WTC11 (cell line): ENCODE measurements around the gene CEACAM18. TPM values are rescaled to one million over a fixed set of nuclear protein-coding genes. Genes with fewer than 3 reads are reported as not detected.

Experiments used
- ATAC-seq: fragments of 200-7000 bp; cut with Tn5 transposase; 2 replicates; pipeline ENCODE4 v1.10.0; 2021; ENCODE audit warnings: mild to moderate bottlenecking, moderate library complexity
- CTCF ChIA-PET: fragments of 300-600 bp; sonication (Branson Sonifier 250); formaldehyde crosslinking; loops from one replicate; lab custom pipeline; 2021; ENCODE audit warnings: antibody characterized with exemption; lab: Charles Lee
- POLR2A ChIA-PET: fragments of 350-600 bp; sonication (Branson Sonifier 250); formaldehyde crosslinking; loops from one replicate; lab custom pipeline; 2021; ENCODE audit warnings: antibody characterized with exemption; lab: Charles Lee
- DNase-seq: peaks from one replicate; pipeline ENCODE4 v3.0.0; 2021; ENCODE audit warnings: low spot score
- H3K27ac Mint-ChIP-seq: 2 replicates; pipeline ENCODE4 v1.8.0; 2021; ENCODE audit warnings: mixed read lengths
- H3K27me3 Mint-ChIP-seq: 2 replicates; pipeline ENCODE4 v1.8.0; 2021; ENCODE audit warnings: low read depth, mild to moderate bottlenecking, moderate library complexity, mixed read lengths
- H3K36me3 Mint-ChIP-seq: 2 replicates; pipeline ENCODE4 v1.8.0; 2021; ENCODE audit warnings: mixed read lengths
- H3K4me1 Mint-ChIP-seq: 2 replicates; pipeline ENCODE4 v1.8.0; 2022; ENCODE audit warnings: mixed read lengths
- H3K4me3 Mint-ChIP-seq: 2 replicates; pipeline ENCODE4 v1.8.0; 2021; ENCODE audit warnings: mild to moderate bottlenecking, moderate library complexity, mixed read lengths
- H3K9me3 Mint-ChIP-seq: 2 replicates; pipeline ENCODE4 v1.8.0; 2021; ENCODE audit warnings: mixed read lengths
- ATF2 ChIP-seq: sonication (generic); formaldehyde crosslinking; IDR thresholded peaks from 2 replicates; pipeline ENCODE4 v1.8.1; 2022; ENCODE audit warnings: low read depth, missing genetic modification reagents, borderline replicate concordance
- CBFB ChIP-seq: sonication (generic); formaldehyde crosslinking; IDR thresholded peaks from 2 replicates; pipeline ENCODE4 v1.8.1; 2022; ENCODE audit warnings: mild to moderate bottlenecking, low read depth, missing genetic modification reagents
- CREB1 ChIP-seq: sonication (generic); formaldehyde crosslinking; IDR thresholded peaks from 2 replicates; pipeline ENCODE4 v1.8.0; 2023; ENCODE audit warnings: mild to moderate bottlenecking, missing genetic modification reagents
- E2F4 ChIP-seq: sonication (generic); formaldehyde crosslinking; IDR thresholded peaks from 2 replicates; pipeline ENCODE4 v1.8.1; 2022; ENCODE audit warnings: low read depth, mild to moderate bottlenecking, moderate library complexity, missing genetic modification reagents, borderline replicate concordance
- EMX1 ChIP-seq: fragments of 250-450 bp; sonication (Bioruptor Pico); IDR thresholded peaks from 2 replicates; pipeline ENCODE4 v1.8.0; 2021; ENCODE audit warnings: mild to moderate bottlenecking
- FOXK1 ChIP-seq: sonication (generic); formaldehyde crosslinking; IDR thresholded peaks from 2 replicates; pipeline ENCODE4 v1.8.0; 2022; ENCODE audit warnings: mild to moderate bottlenecking, moderate library complexity, missing genetic modification reagents
- GABPB1 ChIP-seq: sonication (generic); formaldehyde crosslinking; IDR thresholded peaks from 2 replicates; pipeline ENCODE4 v1.8.1; 2023; ENCODE audit warnings: mild to moderate bottlenecking, missing genetic modification reagents
- IRF1 ChIP-seq: sonication (generic); formaldehyde crosslinking; IDR thresholded peaks from 2 replicates; pipeline ENCODE4 v1.8.0; 2023; ENCODE audit warnings: missing genetic modification reagents
- JUN ChIP-seq: sonication (generic); formaldehyde crosslinking; IDR thresholded peaks from 2 replicates; pipeline ENCODE4 v1.8.0; 2023; ENCODE audit warnings: mild to moderate bottlenecking, missing genetic modification reagents
- MYBL2 ChIP-seq: sonication (generic); formaldehyde crosslinking; IDR thresholded peaks from 2 replicates; pipeline ENCODE4 v1.8.1; 2023; ENCODE audit warnings: mild to moderate bottlenecking, moderate library complexity, missing genetic modification reagents
- NFE2L1 ChIP-seq: sonication (generic); formaldehyde crosslinking; IDR thresholded peaks from 2 replicates; pipeline ENCODE4 v1.8.1; 2023; ENCODE audit warnings: missing genetic modification reagents
- OVOL2 ChIP-seq: fragments of 250-450 bp; sonication (Bioruptor Pico); IDR thresholded peaks from 2 replicates; pipeline ENCODE4 v1.9.0; 2021; ENCODE audit warnings: mild to moderate bottlenecking, borderline replicate concordance
- RELA ChIP-seq: sonication (generic); formaldehyde crosslinking; IDR thresholded peaks from 2 replicates; pipeline ENCODE4 v1.8.1; 2022; ENCODE audit warnings: missing genetic modification reagents, mild to moderate bottlenecking, borderline replicate concordance
- SMAD4 ChIP-seq: sonication (generic); formaldehyde crosslinking; IDR thresholded peaks from 2 replicates; pipeline ENCODE4 v1.8.0; 2022; ENCODE audit warnings: mild to moderate bottlenecking, missing genetic modification reagents
- SOX15 ChIP-seq: fragments of 250-450 bp; sonication (Bioruptor Pico); IDR thresholded peaks from 2 replicates; pipeline ENCODE4 v1.9.0; 2021; ENCODE audit warnings: mild to moderate bottlenecking
- ZBTB21 ChIP-seq: sonication (generic); formaldehyde crosslinking; IDR thresholded peaks from 2 replicates; pipeline ENCODE4 v1.8.1; 2023; ENCODE audit warnings: mild to moderate bottlenecking, missing genetic modification reagents, borderline replicate concordance
- total RNA-seq: library from RNA; stranded (reverse); gene quantifications from 3 replicates; pipeline ENCODE4 v1.2.3, GENCODE V29; 2021
- TF ChIP-seq, protein P1 (sequence below): sonication (generic); formaldehyde crosslinking; IDR thresholded peaks from 2 replicates; pipeline ENCODE4 v1.8.0; 2022; ENCODE audit warnings: missing genetic modification reagents
- TF ChIP-seq, protein P2 (sequence below): sonication (generic); formaldehyde crosslinking; IDR thresholded peaks from 2 replicates; pipeline ENCODE4 v1.8.0; 2023; ENCODE audit warnings: mild to moderate bottlenecking, missing genetic modification reagents
- TF ChIP-seq, protein P3 (sequence below): sonication (generic); formaldehyde crosslinking; IDR thresholded peaks from 2 replicates; pipeline ENCODE4 v1.8.1; 2023; ENCODE audit warnings: mild to moderate bottlenecking, missing genetic modification reagents, borderline replicate concordance
- TF ChIP-seq, protein P4 (sequence below): sonication (generic); formaldehyde crosslinking; IDR thresholded peaks from 2 replicates; pipeline ENCODE4 v1.8.0; 2022; ENCODE audit warnings: mild to moderate bottlenecking, missing genetic modification reagents
- TF ChIP-seq, protein P5 (sequence below): fragments of 250-450 bp; sonication (Bioruptor Pico); IDR thresholded peaks from 2 replicates; pipeline ENCODE4 v1.9.0; 2021; ENCODE audit warnings: moderate library complexity, mild to moderate bottlenecking, inconsistent platforms, borderline replicate concordance

The CEACAM18 gene
- total RNA-seq, 1 experiment from 2014 or later: not detected

DNA sequence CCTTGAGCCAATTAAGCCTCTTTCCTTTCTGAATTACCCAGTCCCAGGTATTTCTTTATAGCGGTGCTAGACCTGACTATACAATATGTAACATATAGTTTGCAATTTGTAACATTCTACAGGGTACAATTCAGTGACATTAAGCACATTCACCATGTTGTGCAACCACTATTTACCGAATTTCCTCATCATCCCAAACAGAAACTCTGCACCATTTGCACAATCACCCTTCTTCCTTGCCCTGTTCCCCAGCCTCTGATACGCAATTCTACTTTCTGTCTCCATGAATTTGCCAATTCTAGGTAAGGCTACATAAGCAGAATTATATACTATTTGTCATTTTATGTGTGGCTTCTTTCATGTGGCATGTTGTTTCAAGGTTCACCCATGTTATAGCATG, 47.2 kb upstream of the CEACAM18 start (continued):
- TF ChIP-seq CREB1 (CRISPR knock-in tag) (no peak), GABPB1 (CRISPR knock-in tag) (no peak), ATF2 (no peak), RELA (CRISPR knock-in tag) (no peak)

- H3K27ac Mint-ChIP-seq: no peak overlapping the region
- ChIA-PET CTCF (interaction anchor here (0.9 to 2.6 kb wide), 2 partner anchors 11 to 222 kb away, joined by 4 to 19 read pairs; no protein-coding TSS in a partner anchor), POLR2A (interaction anchor here (0.7 kb wide), 1 partner anchor 80 kb away, joined by 6 read pairs; no protein-coding TSS in a partner anchor)
- DNase-seq: no peak
- no peak for ATAC-seq
- no peaks in the 10 kb centered on the region for H3K36me3 Mint-ChIP-seq
- no peaks in the 10 kb centered on the region for H3K4me1 Mint-ChIP-seq
- H3K4me3 Mint-ChIP-seq: no peak overlapping the region
- H3K9me3 Mint-ChIP-seq: 0 out of 2 replicates have a peak, but pooled peaks cover 3% of the 10 kb centered on the region
- peaks cover 50% of the 10 kb centered on the region for H3K27me3 Mint-ChIP-seq
- TF ChIP-seq EMX1 (CRISPR knock-in tag): no peak
- TF ChIP-seq IRF1 (CRISPR knock-in tag): no peak
- TF ChIP-seq, protein P1, sequence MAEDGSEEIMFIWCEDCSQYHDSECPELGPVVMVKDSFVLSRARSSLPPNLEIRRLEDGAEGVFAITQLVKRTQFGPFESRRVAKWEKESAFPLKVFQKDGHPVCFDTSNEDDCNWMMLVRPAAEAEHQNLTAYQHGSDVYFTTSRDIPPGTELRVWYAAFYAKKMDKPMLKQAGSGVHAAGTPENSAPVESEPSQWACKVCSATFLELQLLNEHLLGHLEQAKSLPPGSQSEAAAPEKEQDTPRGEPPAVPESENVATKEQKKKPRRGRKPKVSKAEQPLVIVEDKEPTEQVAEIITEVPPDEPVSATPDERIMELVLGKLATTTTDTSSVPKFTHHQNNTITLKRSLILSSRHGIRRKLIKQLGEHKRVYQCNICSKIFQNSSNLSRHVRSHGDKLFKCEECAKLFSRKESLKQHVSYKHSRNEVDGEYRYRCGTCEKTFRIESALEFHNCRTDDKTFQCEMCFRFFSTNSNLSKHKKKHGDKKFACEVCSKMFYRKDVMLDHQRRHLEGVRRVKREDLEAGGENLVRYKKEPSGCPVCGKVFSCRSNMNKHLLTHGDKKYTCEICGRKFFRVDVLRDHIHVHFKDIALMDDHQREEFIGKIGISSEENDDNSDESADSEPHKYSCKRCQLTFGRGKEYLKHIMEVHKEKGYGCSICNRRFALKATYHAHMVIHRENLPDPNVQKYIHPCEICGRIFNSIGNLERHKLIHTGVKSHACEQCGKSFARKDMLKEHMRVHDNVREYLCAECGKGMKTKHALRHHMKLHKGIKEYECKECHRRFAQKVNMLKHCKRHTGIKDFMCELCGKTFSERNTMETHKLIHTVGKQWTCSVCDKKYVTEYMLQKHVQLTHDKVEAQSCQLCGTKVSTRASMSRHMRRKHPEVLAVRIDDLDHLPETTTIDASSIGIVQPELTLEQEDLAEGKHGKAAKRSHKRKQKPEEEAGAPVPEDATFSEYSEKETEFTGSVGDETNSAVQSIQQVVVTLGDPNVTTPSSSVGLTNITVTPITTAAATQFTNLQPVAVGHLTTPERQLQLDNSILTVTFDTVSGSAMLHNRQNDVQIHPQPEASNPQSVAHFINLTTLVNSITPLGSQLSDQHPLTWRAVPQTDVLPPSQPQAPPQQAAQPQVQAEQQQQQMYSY: no peak
- TF ChIP-seq NFE2L1: no peak
- TF ChIP-seq MYBL2 (CRISPR knock-in tag): no peak
- TF ChIP-seq, protein P2, sequence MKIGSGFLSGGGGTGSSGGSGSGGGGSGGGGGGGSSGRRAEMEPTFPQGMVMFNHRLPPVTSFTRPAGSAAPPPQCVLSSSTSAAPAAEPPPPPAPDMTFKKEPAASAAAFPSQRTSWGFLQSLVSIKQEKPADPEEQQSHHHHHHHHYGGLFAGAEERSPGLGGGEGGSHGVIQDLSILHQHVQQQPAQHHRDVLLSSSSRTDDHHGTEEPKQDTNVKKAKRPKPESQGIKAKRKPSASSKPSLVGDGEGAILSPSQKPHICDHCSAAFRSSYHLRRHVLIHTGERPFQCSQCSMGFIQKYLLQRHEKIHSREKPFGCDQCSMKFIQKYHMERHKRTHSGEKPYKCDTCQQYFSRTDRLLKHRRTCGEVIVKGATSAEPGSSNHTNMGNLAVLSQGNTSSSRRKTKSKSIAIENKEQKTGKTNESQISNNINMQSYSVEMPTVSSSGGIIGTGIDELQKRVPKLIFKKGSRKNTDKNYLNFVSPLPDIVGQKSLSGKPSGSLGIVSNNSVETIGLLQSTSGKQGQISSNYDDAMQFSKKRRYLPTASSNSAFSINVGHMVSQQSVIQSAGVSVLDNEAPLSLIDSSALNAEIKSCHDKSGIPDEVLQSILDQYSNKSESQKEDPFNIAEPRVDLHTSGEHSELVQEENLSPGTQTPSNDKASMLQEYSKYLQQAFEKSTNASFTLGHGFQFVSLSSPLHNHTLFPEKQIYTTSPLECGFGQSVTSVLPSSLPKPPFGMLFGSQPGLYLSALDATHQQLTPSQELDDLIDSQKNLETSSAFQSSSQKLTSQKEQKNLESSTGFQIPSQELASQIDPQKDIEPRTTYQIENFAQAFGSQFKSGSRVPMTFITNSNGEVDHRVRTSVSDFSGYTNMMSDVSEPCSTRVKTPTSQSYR (CRISPR knock-in tag): no peak
- TF ChIP-seq FOXK1 (CRISPR knock-in tag): no peak
- TF ChIP-seq SMAD4: no peak
- TF ChIP-seq JUN (CRISPR knock-in tag): no peak
- TF ChIP-seq, protein P3, sequence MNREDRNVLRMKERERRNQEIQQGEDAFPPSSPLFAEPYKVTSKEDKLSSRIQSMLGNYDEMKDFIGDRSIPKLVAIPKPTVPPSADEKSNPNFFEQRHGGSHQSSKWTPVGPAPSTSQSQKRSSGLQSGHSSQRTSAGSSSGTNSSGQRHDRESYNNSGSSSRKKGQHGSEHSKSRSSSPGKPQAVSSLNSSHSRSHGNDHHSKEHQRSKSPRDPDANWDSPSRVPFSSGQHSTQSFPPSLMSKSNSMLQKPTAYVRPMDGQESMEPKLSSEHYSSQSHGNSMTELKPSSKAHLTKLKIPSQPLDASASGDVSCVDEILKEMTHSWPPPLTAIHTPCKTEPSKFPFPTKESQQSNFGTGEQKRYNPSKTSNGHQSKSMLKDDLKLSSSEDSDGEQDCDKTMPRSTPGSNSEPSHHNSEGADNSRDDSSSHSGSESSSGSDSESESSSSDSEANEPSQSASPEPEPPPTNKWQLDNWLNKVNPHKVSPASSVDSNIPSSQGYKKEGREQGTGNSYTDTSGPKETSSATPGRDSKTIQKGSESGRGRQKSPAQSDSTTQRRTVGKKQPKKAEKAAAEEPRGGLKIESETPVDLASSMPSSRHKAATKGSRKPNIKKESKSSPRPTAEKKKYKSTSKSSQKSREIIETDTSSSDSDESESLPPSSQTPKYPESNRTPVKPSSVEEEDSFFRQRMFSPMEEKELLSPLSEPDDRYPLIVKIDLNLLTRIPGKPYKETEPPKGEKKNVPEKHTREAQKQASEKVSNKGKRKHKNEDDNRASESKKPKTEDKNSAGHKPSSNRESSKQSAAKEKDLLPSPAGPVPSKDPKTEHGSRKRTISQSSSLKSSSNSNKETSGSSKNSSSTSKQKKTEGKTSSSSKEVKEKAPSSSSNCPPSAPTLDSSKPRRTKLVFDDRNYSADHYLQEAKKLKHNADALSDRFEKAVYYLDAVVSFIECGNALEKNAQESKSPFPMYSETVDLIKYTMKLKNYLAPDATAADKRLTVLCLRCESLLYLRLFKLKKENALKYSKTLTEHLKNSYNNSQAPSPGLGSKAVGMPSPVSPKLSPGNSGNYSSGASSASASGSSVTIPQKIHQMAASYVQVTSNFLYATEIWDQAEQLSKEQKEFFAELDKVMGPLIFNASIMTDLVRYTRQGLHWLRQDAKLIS (CRISPR knock-in tag): no peak
- TF ChIP-seq ZBTB21 (CRISPR knock-in tag): no peak
- TF ChIP-seq SOX15: no peak
- TF ChIP-seq, protein P4, sequence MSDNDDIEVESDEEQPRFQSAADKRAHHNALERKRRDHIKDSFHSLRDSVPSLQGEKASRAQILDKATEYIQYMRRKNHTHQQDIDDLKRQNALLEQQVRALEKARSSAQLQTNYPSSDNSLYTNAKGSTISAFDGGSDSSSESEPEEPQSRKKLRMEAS (CRISPR knock-in tag): no peak
- TF ChIP-seq E2F4: no peak
- TF ChIP-seq CBFB: no peak
- TF ChIP-seq, protein P5, sequence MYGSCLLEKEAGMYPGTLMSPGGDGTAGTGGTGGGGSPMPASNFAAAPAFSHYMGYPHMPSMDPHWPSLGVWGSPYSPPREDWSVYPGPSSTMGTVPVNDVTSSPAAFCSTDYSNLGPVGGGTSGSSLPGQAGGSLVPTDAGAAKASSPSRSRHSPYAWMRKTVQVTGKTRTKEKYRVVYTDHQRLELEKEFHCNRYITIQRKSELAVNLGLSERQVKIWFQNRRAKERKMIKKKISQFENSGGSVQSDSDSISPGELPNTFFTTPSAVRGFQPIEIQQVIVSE (CRISPR knock-in tag): no peak
- TF ChIP-seq OVOL2 (CRISPR knock-in tag): no peak
Observed at GRCh38 chr19:51433043-51433442, 45.3 kb upstream of the CEACAM18 start.
